HG03066 (cell line): ENCODE measurements around the gene MAJIN.

Source experiments
- ATAC-seq: cut with Tn5 transposase; IDR thresholded peaks from one replicate; pipeline ENCODE4 v1.9.1; 2021; ENCODE audit warnings: low read depth; ENCODE audit not compliant: unreplicated experiment

MAJIN gene

GRCh38 chr11:64916040-64916774, 55.7 kb downstream of the MAJIN start:
- no peak for ATAC-seq

GRCh38 chr11:64915376-64915887, 56.5 kb downstream of the MAJIN start:
- ATAC-seq = no peak

GRCh38 chr11:64914123-64914522, 57.8 kb downstream of the MAJIN start:
- ATAC-seq = no peak

- ATAC-seq = no peak
Measured at GRCh38 chr11:64913171-64913727, 58.7 kb downstream of the MAJIN start.

- ATAC-seq = no peak
Measured at GRCh38 chr11:64911689-64912088, 60.2 kb downstream of the MAJIN start.

- ATAC-seq = no peak
Measured at GRCh38 chr11:64911142-64911541, 60.8 kb downstream of the MAJIN start.

GRCh38 chr11:64910451-64911093, 61.3 kb downstream of the MAJIN start:
- no peak for ATAC-seq

- ATAC-seq = no peak
Measured at GRCh38 chr11:64909653-64910343, 62.1 kb downstream of the MAJIN start.

- no peak for ATAC-seq
Measured at GRCh38 chr11:64908766-64909165, 63.1 kb downstream of the MAJIN start.

GRCh38 chr11:64906314-64906635, 65.6 kb downstream of the MAJIN start:
- ATAC-seq = no peak

GRCh38 chr11:64905516-64906313, 66.2 kb downstream of the MAJIN start:
- no peak for ATAC-seq

GRCh38 chr11:64903291-64903833, 68.5 kb downstream of the MAJIN start:
- ATAC-seq = no peak

- no peak for ATAC-seq
Measured at GRCh38 chr11:64902102-64902900, 69.6 kb downstream of the MAJIN start.

GRCh38 chr11:64900774-64901173, 71.1 kb downstream of the MAJIN start:
- ATAC-seq = no peak

- ATAC-seq = no peak
Measured at GRCh38 chr11:64900263-64900678, 71.6 kb downstream of the MAJIN start.

- no peak for ATAC-seq
Measured at GRCh38 chr11:64898541-64898940, 73.4 kb downstream of the MAJIN start.

- ATAC-seq = no peak
Measured at GRCh38 chr11:64898076-64898445, 73.8 kb downstream of the MAJIN start.

- ATAC-seq = no peak
Measured at GRCh38 chr11:64897381-64898075, 74.4 kb downstream of the MAJIN start.
